ENCODE data around the gene GLUL. TPM values are rescaled to one million over a fixed set of nuclear protein-coding genes. Genes with fewer than 3 reads are reported as not detected.

GLUL gene
- polyA plus RNA-seq, 3 donors: 506 to 1,423 (median 523) TPM

GRCh38 chr1:182386980-182387379 lies 4.6 kb downstream of the GLUL start:
- H3K4me3 Mint-ChIP-seq: peak overlapping the region in 1 of 2 donors; percentile 3
- Histone ChIP-seq H4K20me1 (ENCODE audit: insufficient read depth, low read length) (peaks cover 94% of the 10 kb centered on the region), H3K27ac (ENCODE audit: low read depth in 1 of 2, low read length in 2 of 2) (peak overlapping the region in 1 of 2 donors; percentile 24), H3K4me3 (replicated peaks in 1 of 3; ENCODE audit: low read depth in 2 of 3, low read length in 3 of 3) (no peak overlapping the region), H3K9me3 (replicated peaks in 1 of 2; ENCODE audit: control insufficient read depth in 1 of 2, insufficient read depth in 1 of 2, low read length in 2 of 2) (no peaks in the 10 kb centered on the region), H3K27me3 (ENCODE audit: control insufficient read depth in 2 of 2, insufficient read depth in 2 of 2, low read length in 2 of 2) (no peaks in the 10 kb centered on the region), H3K9ac (ENCODE audit: insufficient read depth, low read length, poor library complexity, severe bottlenecking) (no peak overlapping the region), H3K36me3 (replicated peaks in 1 of 2; ENCODE audit: control insufficient read depth in 1 of 2, insufficient read depth in 2 of 2, low read length in 2 of 2) (peaks cover 65 to 70% of the 10 kb centered on the region in 2 donors), H3K4me2 (replicated peaks; ENCODE audit: extremely low read depth, low read length, poor library complexity, severe bottlenecking) (no peak overlapping the region), H3K4me1 (ENCODE audit: control insufficient read depth in 1 of 2, insufficient read depth in 2 of 2, low read length in 2 of 2) (peaks cover 14 to 21% of the 10 kb centered on the region in 2 donors), H2AFZ (ENCODE audit: insufficient read depth, low read depth, low read length, poor library complexity, severe bottlenecking) (no peak overlapping the region), H3K79me2 (ENCODE audit: insufficient read depth, low read length) (peaks cover 58% of the 10 kb centered on the region)
- DNase-seq: no peak
- TF ChIP-seq, protein P1, sequence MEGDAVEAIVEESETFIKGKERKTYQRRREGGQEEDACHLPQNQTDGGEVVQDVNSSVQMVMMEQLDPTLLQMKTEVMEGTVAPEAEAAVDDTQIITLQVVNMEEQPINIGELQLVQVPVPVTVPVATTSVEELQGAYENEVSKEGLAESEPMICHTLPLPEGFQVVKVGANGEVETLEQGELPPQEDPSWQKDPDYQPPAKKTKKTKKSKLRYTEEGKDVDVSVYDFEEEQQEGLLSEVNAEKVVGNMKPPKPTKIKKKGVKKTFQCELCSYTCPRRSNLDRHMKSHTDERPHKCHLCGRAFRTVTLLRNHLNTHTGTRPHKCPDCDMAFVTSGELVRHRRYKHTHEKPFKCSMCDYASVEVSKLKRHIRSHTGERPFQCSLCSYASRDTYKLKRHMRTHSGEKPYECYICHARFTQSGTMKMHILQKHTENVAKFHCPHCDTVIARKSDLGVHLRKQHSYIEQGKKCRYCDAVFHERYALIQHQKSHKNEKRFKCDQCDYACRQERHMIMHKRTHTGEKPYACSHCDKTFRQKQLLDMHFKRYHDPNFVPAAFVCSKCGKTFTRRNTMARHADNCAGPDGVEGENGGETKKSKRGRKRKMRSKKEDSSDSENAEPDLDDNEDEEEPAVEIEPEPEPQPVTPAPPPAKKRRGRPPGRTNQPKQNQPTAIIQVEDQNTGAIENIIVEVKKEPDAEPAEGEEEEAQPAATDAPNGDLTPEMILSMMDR (IDR thresholded peaks at IDR 0.05): no peak
- 100% methylated on average over 4 of the region's 5 CpGs for WGBS (ENCODE audit: insufficient coverage)
- H3K9me3 Mint-ChIP-seq: peaks cover 0 to 5% (median 0%) of the 10 kb centered on the region in 7 donors
- peaks cover 40% of the 10 kb centered on the region for H3K4me1 Mint-ChIP-seq
- peaks cover 76 to 85% of the 10 kb centered on the region in 2 donors for H3K36me3 Mint-ChIP-seq
- intact Hi-C loops (cut with micrococcal nuclease): no loop called here
- peaks cover 0 to 5% (median 0%) of the 10 kb centered on the region in 3 donors for H3K27me3 Mint-ChIP-seq (ENCODE audit: low read depth in 3 of 3)
- no peak overlapping the region for H3K27ac Mint-ChIP-seq

DNA sequence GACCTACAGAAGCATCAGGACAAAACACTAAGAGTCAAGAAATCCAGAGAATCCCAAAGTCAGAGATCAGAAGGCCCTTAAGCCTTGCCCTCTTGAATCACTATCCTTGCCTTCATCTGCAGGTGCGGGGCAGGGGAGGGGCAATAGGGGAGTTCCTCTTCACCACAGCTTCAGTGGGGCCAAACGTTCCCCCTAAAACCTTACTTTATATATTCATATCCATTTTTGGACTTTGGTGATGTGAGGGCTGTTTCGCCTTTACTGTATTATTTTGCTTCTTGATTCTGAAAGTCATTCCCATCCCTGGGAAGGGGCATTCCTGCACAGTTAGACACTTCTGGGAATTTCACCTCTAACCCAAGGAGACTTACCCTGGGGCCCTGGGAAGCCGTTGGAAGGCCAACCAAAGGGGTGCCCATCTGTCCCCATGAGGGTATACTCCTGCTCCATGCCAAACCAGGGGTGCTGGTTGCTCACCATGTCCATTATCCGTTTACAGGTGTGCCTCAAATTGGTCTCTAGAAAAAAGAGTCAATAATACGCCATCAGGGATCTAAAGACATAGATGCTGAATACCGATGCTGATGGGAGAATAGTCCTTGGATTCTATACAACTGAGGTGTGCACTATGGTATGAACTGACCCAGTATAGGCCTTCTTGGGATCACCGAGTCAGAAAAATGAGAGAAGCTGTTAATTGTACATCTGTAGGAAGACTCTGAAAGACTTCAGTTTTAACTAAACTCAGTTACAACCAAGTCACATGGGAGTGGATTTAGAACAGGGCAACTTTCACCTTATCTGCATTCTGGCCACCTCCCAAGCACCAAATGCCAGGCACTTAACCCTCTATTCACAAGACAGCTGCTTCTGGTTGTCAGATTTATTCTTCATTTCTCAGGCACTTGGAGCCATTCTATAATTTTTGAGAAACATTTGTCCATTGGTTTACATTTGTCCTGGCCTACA lies 5.4 kb downstream of the GLUL start:
- Histone ChIP-seq H3K4me1 (ENCODE audit: control insufficient read depth in 1 of 2, insufficient read depth in 2 of 2, low read length in 2 of 2) (peaks cover 14 to 21% of the 10 kb centered on the region in 2 donors), H3K27me3 (ENCODE audit: control insufficient read depth in 2 of 2, insufficient read depth in 2 of 2, low read length in 2 of 2) (no peaks in the 10 kb centered on the region), H3K9me3 (replicated peaks in 1 of 2; ENCODE audit: control insufficient read depth in 1 of 2, insufficient read depth in 1 of 2, low read length in 2 of 2) (no peaks in the 10 kb centered on the region), H3K36me3 (replicated peaks in 1 of 2; ENCODE audit: control insufficient read depth in 1 of 2, insufficient read depth in 2 of 2, low read length in 2 of 2) (peaks cover 65 to 79% of the 10 kb centered on the region in 2 donors), H2AFZ (ENCODE audit: insufficient read depth, low read depth, low read length, poor library complexity, severe bottlenecking) (no peak overlapping the region), H3K27ac (ENCODE audit: low read depth in 1 of 2, low read length in 2 of 2) (peak overlapping the region in 1 of 2 donors; percentile 24), H4K20me1 (ENCODE audit: insufficient read depth, low read length) (peaks cover 99% of the 10 kb centered on the region), H3K79me2 (ENCODE audit: insufficient read depth, low read length) (peaks cover 55% of the 10 kb centered on the region), H3K4me3 (replicated peaks in 1 of 3; ENCODE audit: low read depth in 2 of 3, low read length in 3 of 3) (no peak overlapping the region), H3K4me2 (replicated peaks; ENCODE audit: extremely low read depth, low read length, poor library complexity, severe bottlenecking) (no peak overlapping the region), H3K9ac (ENCODE audit: insufficient read depth, low read length, poor library complexity, severe bottlenecking) (no peak overlapping the region)
- intact Hi-C loops (cut with micrococcal nuclease): no loop called here
- Mint-ChIP-seq H3K27ac (peak overlapping the region in 2 of 7 donors; percentile 30 to 72), H3K4me1 (peaks cover 46% of the 10 kb centered on the region), H3K9me3 (peaks cover 0 to 5% (median 0%) of the 10 kb centered on the region in 7 donors), H3K27me3 (ENCODE audit: low read depth in 3 of 3) (peaks cover 0 to 5% (median 0%) of the 10 kb centered on the region in 3 donors), H3K36me3 (peaks cover 79 to 92% of the 10 kb centered on the region in 2 donors), H3K4me3 (no peak overlapping the region)
- TF ChIP-seq, protein P1 (IDR thresholded peaks at IDR 0.05): no peak
- 100% methylated on average over 4 of the region's 8 CpGs for WGBS (ENCODE audit: insufficient coverage)
- DNase-seq: no peak

All from CD14-positive monocyte (primary cell).